NCI-H345 treated with DMSO at 0.1 percent for 48 hours (cell line): ENCODE measurements around the gene ASPN.
"Not testable (repeated sequence)": the region's sequence is repeated elsewhere in the genome, so short reads cannot be mapped to it uniquely, and the experiment has no call there.

Experiments
- DNase-seq: peaks from one replicate; lab custom pipeline; 2025; ENCODE audit not compliant: unreplicated experiment; lab: John Stamatoyannopoulos, UW

ASPN gene

DNA sequence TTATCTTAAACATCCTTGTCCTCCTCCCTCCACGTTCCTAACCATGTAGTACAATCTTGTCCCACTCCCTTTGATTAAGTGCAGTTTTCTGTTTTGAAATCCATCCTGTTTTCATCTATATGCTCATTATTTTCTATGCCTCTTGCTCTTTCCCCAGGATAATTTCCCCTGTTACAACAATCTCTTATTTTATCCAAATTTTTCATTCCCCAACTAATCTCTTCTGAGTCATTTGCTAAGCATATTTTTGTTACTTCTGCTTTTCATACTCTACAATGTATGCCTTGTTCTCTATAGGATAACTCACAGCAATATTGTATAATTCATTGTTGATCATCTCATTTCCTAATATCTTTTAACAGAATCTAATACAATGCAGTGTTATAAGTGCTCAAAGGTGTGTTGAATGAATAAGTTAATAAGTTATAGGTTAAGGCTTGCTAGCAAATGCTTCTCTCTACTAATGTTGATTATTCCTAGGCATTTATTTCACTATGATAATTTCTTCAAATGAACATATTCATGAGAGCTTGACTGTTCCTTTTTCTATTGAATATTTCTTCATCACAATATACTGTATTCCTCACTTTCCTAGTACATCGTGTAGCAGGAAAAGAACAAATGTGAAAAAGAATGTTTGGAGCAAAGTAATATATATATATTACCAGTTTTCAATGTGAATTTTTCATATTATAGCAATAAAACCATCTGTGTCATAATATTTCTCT is 59.5 kb downstream of the ASPN start:
- DNase-seq: no peak

DNA sequence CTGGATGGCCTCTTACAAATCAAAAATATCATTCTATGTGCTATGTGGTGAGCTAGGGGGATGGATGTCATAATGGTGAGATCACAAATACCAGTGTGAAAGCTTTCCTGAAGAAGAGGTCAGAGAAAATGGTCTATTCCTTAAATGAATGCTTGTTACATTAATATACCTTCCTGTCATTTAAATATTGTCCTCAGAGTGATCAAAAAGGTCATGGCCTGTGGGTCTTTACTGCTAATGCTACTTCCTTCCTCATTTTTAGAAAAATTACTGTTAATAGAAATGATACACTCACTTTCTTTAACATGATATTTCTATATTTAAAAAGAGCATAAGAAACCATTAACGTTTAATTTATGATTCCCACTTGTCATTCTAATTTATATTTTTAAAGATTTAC is 67.7 kb downstream of the ASPN start:
- no peak for DNase-seq

DNA sequence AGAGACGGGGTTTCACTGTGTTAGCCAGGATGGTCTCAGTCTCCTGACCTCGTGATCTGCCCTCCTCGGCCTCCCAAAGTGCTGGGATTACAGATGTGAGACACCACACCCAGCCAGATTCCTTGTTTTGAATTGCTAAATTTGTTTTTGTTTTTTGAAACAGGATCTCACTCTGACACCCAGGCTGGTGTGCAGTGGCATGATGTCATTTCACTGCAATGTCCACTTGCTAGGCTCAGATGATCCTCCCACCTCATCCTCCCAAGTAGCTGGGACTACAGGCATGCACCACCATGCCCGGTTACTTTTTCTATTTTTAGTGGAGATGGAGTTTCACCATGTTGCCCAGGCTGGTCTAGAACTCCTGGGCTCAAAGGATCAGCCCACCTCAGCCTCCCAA is 71.1 kb downstream of the ASPN start:
- DNase-seq: not testable (repeated sequence)

GRCh38 chr9:92408747-92409478 is 73.4 kb downstream of the ASPN start:
- DNase-seq: no peak

GRCh38 chr9:92407818-92408217 is 74.5 kb downstream of the ASPN start:
- no peak for DNase-seq

- no peak for DNase-seq
Observed at GRCh38 chr9:92406477-92406876, 75.8 kb downstream of the ASPN start.
